ENCODE measurements around the gene TTLL11. TPM values are rescaled to one million over a fixed set of nuclear protein-coding genes. Genes with fewer than 3 reads are reported as not detected.

The TTLL11 gene
- total RNA-seq, 4 donors from 2014 or later, result 7.2 to 12.1 (median 9.9) TPM

- WGBS, result 96% methylated on average over 6 of the region's 6 CpGs
- H3K36me3 ChIP-seq, result no peaks in the 10 kb centered on the region
- H3K9me3 ChIP-seq, result no peaks in the 10 kb centered on the region
- no peak for TF ChIP-seq CTCF (IDR thresholded peaks at IDR 0.05)
- TF ChIP-seq POLR2AphosphoS5 (IDR thresholded peaks at IDR 0.05), result no peak
- TF ChIP-seq POLR2A (IDR thresholded peaks at IDR 0.05), result no peak
- no peak for TF ChIP-seq EP300 (IDR thresholded peaks at IDR 0.05)
- H3K27me3 ChIP-seq, result no peaks in the 10 kb centered on the region
- no peak overlapping the region for H3K27ac ChIP-seq
- H3K4me1 ChIP-seq, result no peaks in the 10 kb centered on the region
- DNase-seq (ENCODE audit: low spot score in 2 of 2), result no peak
- no peak overlapping the region for H3K4me3 ChIP-seq
Observed at GRCh38 chr9:121914017-121914595, 179.0 kb downstream of the TTLL11 start.

- Histone ChIP-seq H3K36me3 (no peaks in the 10 kb centered on the region), H3K27me3 (no peaks in the 10 kb centered on the region), H3K4me1 (no peaks in the 10 kb centered on the region), H3K27ac (no peak overlapping the region), H3K4me3 (no peak overlapping the region), H3K9me3 (no peaks in the 10 kb centered on the region)
- TF ChIP-seq EP300 (IDR thresholded peaks at IDR 0.05) (no peak), CTCF (IDR thresholded peaks at IDR 0.05) (no peak), POLR2A (IDR thresholded peaks at IDR 0.05) (no peak), POLR2AphosphoS5 (IDR thresholded peaks at IDR 0.05) (no peak)
- WGBS, result 86% methylated on average over 4 of the region's 4 CpGs
- no peak for DNase-seq (ENCODE audit: low spot score in 2 of 2)
Observed at GRCh38 chr9:121912812-121913627, 180.1 kb downstream of the TTLL11 start.

DNA sequence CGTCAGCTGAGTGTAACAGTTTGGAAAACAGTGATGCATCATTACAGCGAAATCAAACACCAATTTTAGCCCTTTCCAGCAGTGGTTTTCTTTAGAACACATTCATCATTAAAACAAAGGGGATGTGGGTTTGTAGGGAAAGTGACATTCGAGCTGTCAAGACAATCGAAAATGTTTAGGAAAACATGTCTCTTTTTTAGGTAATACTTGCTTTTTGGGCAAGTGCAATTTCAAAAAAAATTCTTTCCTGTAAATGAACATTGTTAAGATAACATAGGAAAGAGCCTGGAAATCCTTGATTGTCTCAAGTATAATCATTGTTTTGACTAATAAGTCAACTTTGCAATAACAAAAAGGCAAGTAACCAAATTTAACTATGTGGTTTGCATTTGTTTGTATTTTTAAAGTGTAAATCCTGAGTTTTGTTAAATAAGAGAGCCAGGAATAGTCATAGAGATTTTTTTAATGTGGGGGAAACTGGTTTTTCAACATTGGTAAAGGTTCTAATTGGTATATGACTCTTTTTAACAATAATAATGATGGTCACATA is 182.5 kb downstream of the TTLL11 start:
- no peak for DNase-seq (ENCODE audit: low spot score in 2 of 2)
- no peaks in the 10 kb centered on the region for H3K27me3 ChIP-seq
- H3K9me3 ChIP-seq, result no peaks in the 10 kb centered on the region
- H3K27ac ChIP-seq, result no peak overlapping the region
- H3K4me1 ChIP-seq, result no peaks in the 10 kb centered on the region
- no peak overlapping the region for H3K4me3 ChIP-seq
- TF ChIP-seq CTCF (IDR thresholded peaks at IDR 0.05), result no peak
- TF ChIP-seq POLR2AphosphoS5 (IDR thresholded peaks at IDR 0.05), result no peak
- TF ChIP-seq POLR2A (IDR thresholded peaks at IDR 0.05), result no peak
- TF ChIP-seq EP300 (IDR thresholded peaks at IDR 0.05), result no peak
- no peaks in the 10 kb centered on the region for H3K36me3 ChIP-seq
- WGBS, result 90% methylated on average over 4 of the region's 4 CpGs

GRCh38 chr9:121909111-121909510 is 184.0 kb downstream of the TTLL11 start:
- Histone ChIP-seq H3K27ac (no peak overlapping the region), H3K4me3 (no peak overlapping the region), H3K27me3 (no peaks in the 10 kb centered on the region), H3K36me3 (no peaks in the 10 kb centered on the region), H3K4me1 (no peaks in the 10 kb centered on the region), H3K9me3 (no peaks in the 10 kb centered on the region)
- no peak for DNase-seq (ENCODE audit: low spot score in 2 of 2)
- TF ChIP-seq POLR2A (IDR thresholded peaks at IDR 0.05) (no peak), EP300 (IDR thresholded peaks at IDR 0.05) (no peak), CTCF (IDR thresholded peaks at IDR 0.05) (no peak), POLR2AphosphoS5 (IDR thresholded peaks at IDR 0.05) (no peak)
- 77% methylated on average over 5 of the region's 5 CpGs for WGBS

Data from suprapubic skin (tissue), 4 donors.